C1 segment of cervical spinal cord (tissue), 14 donors: Measurements from ENCODE around the gene FBXL5.
A peak's percentile ranks its signal among the peaks of the same experiment; 100 is the strongest.
"Not testable (repeated sequence)": the region's sequence is repeated elsewhere in the genome, so short reads cannot be mapped to it uniquely, and the experiment has no call there.

Source experiments
- DNase-seq, 14 donors: peaks; one replicate each; lab custom pipeline; 2025; lab: John Stamatoyannopoulos, UW

The FBXL5 gene

GRCh38 chr4:15652841-15653240 lies 2.3 kb downstream of the FBXL5 start:
- no peak for DNase-seq

- peak in 1 of 14 donors; percentile 29 for DNase-seq
Observed at GRCh38 chr4:15652191-15652590, 3.0 kb downstream of the FBXL5 start.

- no peak for DNase-seq
Observed at GRCh38 chr4:15651676-15652075, 3.5 kb downstream of the FBXL5 start.

- peak in 8 of 14 donors; percentile 2 to 26 (median 16) for DNase-seq
Observed at GRCh38 chr4:15649914-15650545, 5.1 kb downstream of the FBXL5 start.

- DNase-seq, result no peak
Observed at GRCh38 chr4:15648600-15648999, 6.6 kb downstream of the FBXL5 start.

GRCh38 chr4:15638418-15638817 lies 16.7 kb downstream of the FBXL5 start:
- DNase-seq, result no peak

- DNase-seq, result no peak
Observed at GRCh38 chr4:15636818-15637217, 18.3 kb downstream of the FBXL5 start.

- DNase-seq, result not testable (repeated sequence)
Observed at GRCh38 chr4:15617407-15617806, 37.8 kb downstream of the FBXL5 start.

- DNase-seq, result not testable (repeated sequence)
Observed at GRCh38 chr4:15614891-15615290, 40.3 kb downstream of the FBXL5 start.

- no peak for DNase-seq
Observed at GRCh38 chr4:15612136-15612535, 43.0 kb downstream of the FBXL5 start.

- no peak for DNase-seq
Observed at GRCh38 chr4:15610855-15611254, 44.3 kb downstream of the FBXL5 start.

GRCh38 chr4:15605537-15605936 lies 49.6 kb downstream of the FBXL5 start:
- no peak for DNase-seq

GRCh38 chr4:15601862-15602261 lies 53.3 kb downstream of the FBXL5 start:
- DNase-seq, result no peak

- DNase-seq, result no peak
Observed at GRCh38 chr4:15600176-15600575, 55.0 kb downstream of the FBXL5 start.

- no peak for DNase-seq
Observed at GRCh38 chr4:15598644-15599043, 56.5 kb downstream of the FBXL5 start.

GRCh38 chr4:15592799-15593198 lies 62.4 kb downstream of the FBXL5 start:
- DNase-seq, result no peak

GRCh38 chr4:15587649-15588048 lies 67.5 kb downstream of the FBXL5 start:
- no peak for DNase-seq

GRCh38 chr4:15586066-15586465 lies 69.1 kb downstream of the FBXL5 start:
- no peak for DNase-seq

- no peak for DNase-seq
Observed at GRCh38 chr4:15585331-15585730, 69.8 kb downstream of the FBXL5 start.

GRCh38 chr4:15584785-15585184 lies 70.4 kb downstream of the FBXL5 start:
- DNase-seq, result no peak

- DNase-seq, result no peak
Observed at GRCh38 chr4:15577508-15577907, 77.6 kb downstream of the FBXL5 start.

- DNase-seq, result no peak
Observed at GRCh38 chr4:15575966-15576365, 79.2 kb downstream of the FBXL5 start.

- DNase-seq, result no peak
Observed at GRCh38 chr4:15569746-15570145, 85.4 kb downstream of the FBXL5 start.

- DNase-seq, result no peak
Observed at GRCh38 chr4:15568821-15569220, 86.3 kb downstream of the FBXL5 start.
